ENCODE measurements around the gene SPEM3.

The SPEM3 gene

GRCh38 chr17:7421186-7421585, 7.5 kb upstream of the SPEM3 start:
- DNase-seq (ENCODE audit: low spot score) = no peak

- DNase-seq (ENCODE audit: low spot score) = no peak
These were observed 5.0 kb upstream of the SPEM3 start for GRCh38 chr17:7423679-7424078.

GRCh38 chr17:7425316-7425715, 3.3 kb upstream of the SPEM3 start, which contains the start of gene SPEM2:
SPEM2 (plus strand) TSS chr17:7425616; CDS start chr17:7425689, 73 bp downstream.
- DNase-seq (ENCODE audit: low spot score) = no peak

- DNase-seq (ENCODE audit: low spot score) = no peak
These were observed 2.9 kb upstream of the SPEM3 start for GRCh38 chr17:7425756-7426155.

GRCh38 chr17:7426203-7426863, 2.3 kb upstream of the SPEM3 start:
- DNase-seq (ENCODE audit: low spot score) = no peak

- DNase-seq (ENCODE audit: low spot score) = no peak
These were observed 1.7 kb upstream of the SPEM3 start for GRCh38 chr17:7426896-7427489.

- no peak for DNase-seq (ENCODE audit: low spot score)
These were observed 1.1 kb upstream of the SPEM3 start for GRCh38 chr17:7427549-7427948.

GRCh38 chr17:7429722-7430121, 1.1 kb downstream of the SPEM3 start:
- no peak for DNase-seq (ENCODE audit: low spot score)

GRCh38 chr17:7431231-7431630, 2.6 kb downstream of the SPEM3 start:
- DNase-seq (ENCODE audit: low spot score) = no peak

- DNase-seq (ENCODE audit: low spot score) = no peak
These were observed 3.6 kb downstream of the SPEM3 start for GRCh38 chr17:7432296-7432695.

- DNase-seq (ENCODE audit: low spot score) = peak; percentile 53
These were observed 7.3 kb downstream of the SPEM3 start for GRCh38 chr17:7435676-7436555.

GRCh38 chr17:7436556-7437368, 8.1 kb downstream of the SPEM3 start:
- peak; percentile 81 for DNase-seq (ENCODE audit: low spot score)

GRCh38 chr17:7437369-7437863, 8.8 kb downstream of the SPEM3 start:
- DNase-seq (ENCODE audit: low spot score) = no peak

- DNase-seq (ENCODE audit: low spot score) = peak; percentile 31
These were observed 9.4 kb downstream of the SPEM3 start for GRCh38 chr17:7437950-7438614.

GRCh38 chr17:7438656-7439460, 10.2 kb downstream of the SPEM3 start:
- no peak for DNase-seq (ENCODE audit: low spot score)

- no peak for DNase-seq (ENCODE audit: low spot score)
These were observed 10.9 kb downstream of the SPEM3 start, which contains the start of gene FGF11 for GRCh38 chr17:7439462-7440112. FGF11 (plus strand) TSS chr17:7439512; CDS start chr17:7439621, 109 bp downstream.

- DNase-seq (ENCODE audit: low spot score) = no peak
These were observed 11.6 kb downstream of the SPEM3 start for GRCh38 chr17:7440113-7440833.

- DNase-seq (ENCODE audit: low spot score) = no peak
These were observed 12.2 kb downstream of the SPEM3 start for GRCh38 chr17:7440834-7441195.

GRCh38 chr17:7441266-7441665, 12.6 kb downstream of the SPEM3 start:
- DNase-seq (ENCODE audit: low spot score) = no peak

All from CD4-positive, alpha-beta T cell treated with Interleukin-15 for 4 hours (primary cell).